ENCODE data around the gene FBXO42.

Gene FBXO42

GRCh38 chr1:16351994-16352841 is at the start of gene FBXO42:
Gene FBXO42, minus strand, starts transcription at chr1:16352480. Its CDS starts 37,062 bp downstream, at chr1:16315418.
- H3K27ac ChIP-seq, result peak within 1 kb of the TSS; percentile 57 to 98 (median 93)
- peak within 1 kb of the TSS; percentile 51 to 99 (median 89) for H3K4me3 ChIP-seq

GRCh38 chr1:16398371-16398953 is 46.2 kb upstream of the FBXO42 start:
- Histone ChIP-seq H3K27ac (no peak overlapping the region), H3K4me3 (no peak overlapping the region)

- Histone ChIP-seq H3K27ac (peak overlapping the region in 2 of 21 experiments; percentile 49 to 59), H3K4me3 (no peak overlapping the region)
Observed at GRCh38 chr1:16397120-16397519, 44.8 kb upstream of the FBXO42 start.

- Histone ChIP-seq H3K4me3 (no peak overlapping the region), H3K27ac (peak overlapping the region in 7 of 21 experiments; percentile 7 to 64 (median 52))
Observed at GRCh38 chr1:16396591-16396990, 44.3 kb upstream of the FBXO42 start.

GRCh38 chr1:16394977-16395376 is 42.7 kb upstream of the FBXO42 start:
- no peak overlapping the region for H3K4me3 ChIP-seq

GRCh38 chr1:16393570-16394521 is 41.6 kb upstream of the FBXO42 start:
- no peak overlapping the region for H3K4me3 ChIP-seq
- H3K27ac ChIP-seq, result no peak overlapping the region

More at GRCh38 chr1:16394977-16395376, 42.7 kb upstream of the FBXO42 start:
- no peak overlapping the region for H3K27ac ChIP-seq

GRCh38 chr1:16392740-16393569 is 40.7 kb upstream of the FBXO42 start:
- no peak overlapping the region for H3K27ac ChIP-seq

GRCh38 chr1:16391411-16391810 is 39.1 kb upstream of the FBXO42 start:
- Histone ChIP-seq H3K27ac (no peak overlapping the region), H3K4me3 (no peak overlapping the region)

More at GRCh38 chr1:16392740-16393569, 40.7 kb upstream of the FBXO42 start:
- H3K4me3 ChIP-seq, result no peak overlapping the region

- peak overlapping the region in 1 of 7 experiments; percentile 30 for H3K4me3 ChIP-seq
- H3K27ac ChIP-seq, result peak overlapping the region in 15 of 21 experiments; percentile 3 to 78 (median 36)
Observed at GRCh38 chr1:16387201-16388188, 35.2 kb upstream of the FBXO42 start.

GRCh38 chr1:16386454-16387113 is 34.3 kb upstream of the FBXO42 start:
- Histone ChIP-seq H3K4me3 (no peak overlapping the region), H3K27ac (peak overlapping the region in 14 of 21 experiments; percentile 10 to 78 (median 36))

GRCh38 chr1:16385659-16386453 is 33.6 kb upstream of the FBXO42 start:
- peak overlapping the region in 5 of 21 experiments; percentile 12 to 37 (median 28) for H3K27ac ChIP-seq
- no peak overlapping the region for H3K4me3 ChIP-seq

- H3K27ac ChIP-seq, result no peak overlapping the region
- no peak overlapping the region for H3K4me3 ChIP-seq
Observed at GRCh38 chr1:16383888-16384287, 31.6 kb upstream of the FBXO42 start.

- Histone ChIP-seq H3K4me3 (no peak overlapping the region), H3K27ac (no peak overlapping the region)
Observed at GRCh38 chr1:16380868-16381267, 28.6 kb upstream of the FBXO42 start.

- Histone ChIP-seq H3K27ac (no peak overlapping the region), H3K4me3 (no peak overlapping the region)
Observed at GRCh38 chr1:16378443-16378842, 26.2 kb upstream of the FBXO42 start.

- no peak overlapping the region for H3K4me3 ChIP-seq
- no peak overlapping the region for H3K27ac ChIP-seq
Observed at GRCh38 chr1:16376971-16377370, 24.7 kb upstream of the FBXO42 start.

GRCh38 chr1:16375521-16376340 is 23.5 kb upstream of the FBXO42 start:
- no peak overlapping the region for H3K4me3 ChIP-seq
- peak overlapping the region in 6 of 21 experiments; percentile 1 to 61 (median 19) for H3K27ac ChIP-seq

Measured in skin epidermis (tissue), 12 donors.